ENCODE measurements around the gene PGGHG.
A peak's percentile ranks its signal among the peaks of the same experiment; 100 is the strongest.
"Not testable (repeated sequence)": the region's sequence is repeated elsewhere in the genome, so short reads cannot be mapped to it uniquely, and the experiment has no call there.

The PGGHG gene

GRCh38 chr11:316031-316701 lies 27.2 kb downstream of the PGGHG start:
- no peak for DNase-seq

- DNase-seq: no peak
These were observed 28.0 kb downstream of the PGGHG start for GRCh38 chr11:316891-317301.

GRCh38 chr11:317668-318404 lies 28.9 kb downstream of the PGGHG start:
- DNase-seq: not testable (repeated sequence)

- not testable (repeated sequence) for DNase-seq
These were observed 29.6 kb downstream of the PGGHG start for GRCh38 chr11:318405-319120.

GRCh38 chr11:319121-319887 lies 30.4 kb downstream of the PGGHG start:
- DNase-seq: not testable (repeated sequence)

GRCh38 chr11:319888-320273 lies 31.0 kb downstream of the PGGHG start:
- not testable (repeated sequence) for DNase-seq

GRCh38 chr11:324156-324555 lies 35.2 kb downstream of the PGGHG start:
- DNase-seq: no peak

GRCh38 chr11:324593-325517 lies 35.9 kb downstream of the PGGHG start:
- not testable (repeated sequence) for DNase-seq

GRCh38 chr11:325796-326591 lies 37.1 kb downstream of the PGGHG start:
- DNase-seq: no peak

- no peak for DNase-seq
These were observed 37.6 kb downstream of the PGGHG start for GRCh38 chr11:326592-326841.

- peak; percentile 42 for DNase-seq
These were observed 38.1 kb downstream of the PGGHG start for GRCh38 chr11:326842-327580.

GRCh38 chr11:327581-327923 lies 38.6 kb downstream of the PGGHG start:
- DNase-seq: no peak

- DNase-seq: no peak
These were observed 39.1 kb downstream of the PGGHG start for GRCh38 chr11:328012-328411.

GRCh38 chr11:328516-329100 lies 39.7 kb downstream of the PGGHG start:
- not testable (repeated sequence) for DNase-seq

GRCh38 chr11:329886-330253 lies 40.9 kb downstream of the PGGHG start:
- no peak for DNase-seq

- no peak for DNase-seq
These were observed 41.4 kb downstream of the PGGHG start for GRCh38 chr11:330307-330693.

GRCh38 chr11:330694-331357 lies 41.9 kb downstream of the PGGHG start:
- peak; percentile 41 for DNase-seq

- DNase-seq: no peak
These were observed 42.6 kb downstream of the PGGHG start for GRCh38 chr11:331358-332060.
